Upper lobe of left lung (tissue), 4 donors: ENCODE measurements around the gene AMOTL1.
A peak's percentile ranks its signal among the peaks of the same experiment; 100 is the strongest.

Source experiments
- CTCF ChIP-seq, 6 experiments: fragments of 450-650 bp in 4 of 6; fragments of 200-600 bp in 2 of 6; sonication (generic) in 2 of 6; IDR thresholded peaks; one replicate each; pipeline ENCODE4 v1.5.1; 2016 to 2019; ENCODE audit warnings: antibody characterized with exemption in 6 of 6
- EP300 ChIP-seq, 4 donors: sonication (generic); formaldehyde crosslinking; IDR thresholded peaks; one replicate each; pipeline ENCODE4 v1.5.1; 2017; ENCODE audit warnings: antibody characterized with exemption in 4 of 4, control low read depth in 2 of 4
- POLR2A ChIP-seq, 4 donors: fragments of 450-650 bp; IDR thresholded peaks; one replicate each; pipeline ENCODE4 v1.5.1; 2016 to 2017; ENCODE audit warnings: antibody characterized with exemption in 4 of 4, mild to moderate bottlenecking in 2 of 4
- POLR2AphosphoS5 ChIP-seq, 2 donors: sonication (generic); formaldehyde crosslinking; IDR thresholded peaks; one replicate each; pipeline ENCODE4 v1.5.1; 2017; ENCODE audit warnings: antibody characterized with exemption in 2 of 2

- TF ChIP-seq POLR2AphosphoS5 (IDR thresholded peaks at IDR 0.05) (no peak), CTCF (IDR thresholded peaks at IDR 0.05) (peak; percentile 56 to 86 (median 78)), EP300 (IDR thresholded peaks at IDR 0.05) (no peak), POLR2A (IDR thresholded peaks at IDR 0.05) (no peak)
These were observed 129.2 kb downstream of the AMOTL1 start for GRCh38 chr11:94897330-94897768.
